Measurements from ENCODE around the gene MEA1.
"Not testable (repeated sequence)": the region's sequence is repeated elsewhere in the genome, so short reads cannot be mapped to it uniquely, and the experiment has no call there.

MEA1 gene

DNA sequence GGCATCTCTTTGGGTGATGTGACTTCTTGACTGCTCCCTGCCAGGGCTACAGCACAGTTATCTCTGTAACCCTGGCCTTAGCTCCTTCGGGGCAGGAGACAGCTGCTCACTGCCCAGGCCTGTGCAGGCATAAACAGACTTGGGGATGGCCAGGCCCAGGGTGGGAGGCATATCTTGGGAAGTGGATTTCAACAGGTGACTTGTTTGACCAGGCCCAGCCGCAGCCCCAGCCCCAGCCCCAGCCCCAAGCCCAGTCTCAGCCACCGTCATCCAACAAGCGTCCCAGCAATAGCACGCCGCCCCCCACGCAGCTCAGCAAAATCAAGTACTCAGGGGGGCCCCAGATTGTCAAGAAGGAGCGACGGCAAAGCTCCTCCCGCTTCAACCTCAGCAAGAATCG is 7.5 kb downstream of the MEA1 start:
- no peak for DNase-seq

DNA sequence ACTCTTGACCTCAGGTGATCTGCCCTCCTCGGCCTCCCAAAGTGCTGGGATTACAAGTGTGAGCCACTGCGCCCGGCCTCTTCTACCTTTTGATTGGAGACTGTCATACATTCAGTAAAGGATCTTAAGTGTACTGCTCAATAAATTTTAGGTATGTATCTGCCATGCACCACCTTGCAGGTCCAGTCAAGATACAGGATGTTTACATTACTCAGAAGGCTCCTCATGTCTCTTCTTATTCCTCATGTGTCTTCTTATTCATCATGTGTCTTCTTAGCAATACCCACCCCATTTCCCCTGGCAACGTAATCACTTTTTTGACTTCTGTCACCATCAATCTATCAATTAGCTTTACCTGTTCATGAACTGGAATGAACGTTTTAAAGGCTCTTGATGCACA is 7.9 kb downstream of the MEA1 start:
- no peak for DNase-seq

DNA sequence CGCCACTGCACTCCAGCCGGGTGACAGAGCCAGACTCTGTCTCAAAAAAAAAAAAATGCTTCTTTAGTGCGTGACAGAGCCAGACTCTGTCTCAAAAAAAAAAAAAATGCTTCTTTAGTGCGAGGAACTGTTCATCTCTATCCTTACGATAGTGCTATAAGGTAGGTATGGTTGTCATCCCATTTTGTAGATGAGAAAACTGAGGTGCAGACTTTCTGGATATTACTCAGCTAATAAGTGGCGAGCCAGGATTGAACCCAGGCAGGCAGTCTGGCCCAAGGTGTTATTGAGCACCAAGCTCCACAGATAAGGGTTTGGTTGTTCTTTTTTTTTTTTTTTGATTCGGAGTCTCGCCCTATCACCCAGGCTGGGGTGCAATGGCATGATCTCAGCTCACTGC is 11.9 kb downstream of the MEA1 start:
- DNase-seq, result no peak

DNA sequence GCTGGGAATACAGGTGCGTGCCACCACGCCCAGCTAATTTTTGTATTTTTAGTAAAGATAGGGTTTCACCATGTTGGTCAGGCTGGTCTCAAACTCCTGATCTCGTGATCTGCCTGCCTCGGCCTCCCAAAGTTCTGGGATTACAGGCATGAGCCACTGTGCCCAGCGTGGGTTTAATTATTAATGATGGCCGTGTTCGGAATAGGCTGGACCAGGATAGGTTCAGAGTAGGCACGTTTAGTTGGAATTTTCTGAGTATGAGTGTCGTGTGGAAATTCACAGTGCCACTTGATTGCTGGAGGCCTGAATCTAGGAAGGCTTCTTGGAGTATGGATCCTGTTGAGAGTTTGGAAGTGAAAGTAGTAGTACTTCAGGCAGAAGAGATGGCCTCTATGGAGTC is 15.5 kb downstream of the MEA1 start:
- DNase-seq, result not testable (repeated sequence)

DNA sequence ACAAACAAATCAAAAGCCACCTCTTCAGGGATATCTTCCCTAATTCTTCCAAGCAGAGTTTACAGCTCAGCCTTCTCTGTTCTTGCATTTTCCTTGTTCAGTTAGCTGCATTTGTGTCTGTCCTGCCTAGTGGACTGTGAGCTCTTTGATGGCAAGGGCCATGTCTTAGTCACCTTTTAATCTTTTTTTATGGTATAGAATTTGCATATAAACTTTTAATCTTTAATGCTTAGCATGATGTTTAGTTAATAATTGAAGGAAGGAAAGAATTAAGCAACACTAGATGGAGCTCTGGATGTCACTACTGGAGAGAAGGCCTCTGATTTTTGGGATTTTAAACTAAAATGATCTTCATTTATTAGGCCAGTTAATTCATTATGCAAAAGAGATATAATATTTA is 17.2 kb downstream of the MEA1 start:
- no peak for DNase-seq

DNA sequence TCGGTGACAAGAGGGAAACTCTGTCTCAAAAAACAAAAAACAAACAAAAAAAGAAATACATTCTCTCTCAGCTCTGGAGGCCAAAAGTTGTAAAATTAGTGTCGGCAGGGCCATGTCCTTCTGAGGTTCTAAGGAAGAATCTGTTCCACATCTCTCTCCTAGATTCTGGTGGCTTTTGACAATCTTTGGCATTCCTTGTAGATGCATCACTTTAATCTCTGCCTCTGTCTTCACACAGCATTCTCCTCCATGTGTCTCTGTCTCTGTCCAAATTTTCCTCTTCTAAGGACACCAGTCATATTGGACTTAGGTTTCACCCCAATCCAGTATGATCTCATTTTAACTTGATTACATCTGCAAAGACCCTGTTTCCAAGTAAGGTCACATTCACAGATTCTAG is 20.3 kb downstream of the MEA1 start:
- no peak for DNase-seq

DNA sequence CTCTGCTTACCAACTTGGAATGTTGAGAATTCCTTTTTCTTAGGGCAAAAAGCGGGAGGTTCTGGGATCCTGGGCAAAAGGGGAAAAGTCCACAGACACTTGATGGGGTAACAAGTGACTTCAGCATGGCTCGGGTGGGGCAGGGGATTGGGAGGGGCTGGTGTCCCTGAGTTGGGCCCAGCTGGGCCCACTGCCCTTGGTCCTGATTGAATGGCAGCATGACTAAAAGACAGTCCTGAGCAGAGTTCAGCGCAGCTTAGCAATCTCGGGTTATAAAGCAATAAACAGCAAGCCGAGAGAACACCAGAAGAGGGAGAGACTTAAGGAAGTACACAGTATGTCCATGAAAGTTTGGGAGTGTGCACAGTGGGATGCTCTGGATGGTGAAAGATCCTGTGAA is 23.8 kb downstream of the MEA1 start:
- no peak for DNase-seq

DNA sequence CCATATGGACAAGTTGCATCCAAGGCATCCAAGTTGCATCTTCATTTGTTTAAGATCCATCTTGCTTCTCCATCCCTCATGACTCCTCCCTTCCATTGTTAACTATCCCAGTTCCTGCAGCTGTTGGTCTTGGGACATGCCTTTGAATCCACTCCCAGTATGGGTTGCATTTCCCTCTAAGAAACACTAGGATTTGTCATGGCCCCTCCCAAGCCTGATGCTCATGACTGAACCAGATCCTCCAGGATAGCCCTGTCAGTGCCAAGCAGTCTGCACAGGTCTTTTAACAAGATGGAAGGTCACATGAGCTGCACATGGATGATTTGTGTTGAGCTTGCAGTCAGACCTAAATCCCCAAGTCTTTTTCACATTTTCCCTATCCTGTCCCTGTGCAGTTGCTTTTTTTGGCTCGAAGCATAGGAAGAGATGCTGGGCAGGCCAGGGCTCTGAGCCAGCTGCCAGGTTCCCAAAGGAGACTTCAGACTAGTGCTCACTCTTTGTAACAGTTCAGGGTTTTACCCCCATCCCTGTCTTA is 25.2 kb downstream of the MEA1 start:
- DNase-seq, result no peak

DNA sequence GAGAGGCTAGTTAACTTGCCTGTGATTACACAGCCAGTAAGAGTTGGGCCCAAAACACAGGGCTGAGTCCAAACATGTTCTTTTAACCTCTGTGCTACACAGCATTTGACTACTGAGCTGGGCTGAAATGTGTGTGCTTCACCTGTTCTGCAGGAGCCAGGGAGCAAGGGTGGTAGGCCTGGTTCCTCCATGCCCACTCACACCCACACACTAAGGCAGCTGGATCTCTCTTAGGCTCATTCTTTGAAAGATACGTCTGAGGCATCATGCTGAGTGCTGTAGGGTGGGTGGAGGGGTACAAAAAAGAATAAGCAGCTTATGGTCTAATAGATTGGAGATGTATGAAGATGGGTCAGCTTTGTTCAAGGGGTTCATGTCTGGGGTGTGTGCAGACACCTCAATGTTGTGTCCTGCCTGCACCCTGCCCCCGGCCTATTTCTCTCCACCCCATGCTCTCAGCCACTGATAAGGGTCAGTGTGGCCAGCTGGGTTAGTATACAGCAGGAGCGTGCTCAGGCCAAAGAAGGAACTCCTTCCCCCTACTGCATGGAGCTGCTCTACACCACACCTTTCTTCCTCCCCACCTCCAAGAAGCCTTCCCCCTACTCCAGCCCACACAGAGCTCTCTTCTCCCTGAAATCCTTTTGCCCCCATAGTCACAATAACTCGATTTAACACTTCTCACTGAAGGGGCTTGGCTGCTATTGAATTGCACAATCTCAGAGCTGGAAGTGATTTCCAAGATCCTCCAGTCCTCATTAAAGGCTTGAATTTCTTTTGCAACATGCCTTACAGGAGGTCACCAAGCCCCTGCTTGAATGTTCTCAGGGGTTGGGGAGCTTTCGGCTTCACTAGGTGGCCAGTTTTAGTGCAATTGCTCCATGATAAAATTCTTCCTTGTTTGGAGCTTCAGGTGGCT is 26.0 kb downstream of the MEA1 start:
- no peak for DNase-seq

DNA sequence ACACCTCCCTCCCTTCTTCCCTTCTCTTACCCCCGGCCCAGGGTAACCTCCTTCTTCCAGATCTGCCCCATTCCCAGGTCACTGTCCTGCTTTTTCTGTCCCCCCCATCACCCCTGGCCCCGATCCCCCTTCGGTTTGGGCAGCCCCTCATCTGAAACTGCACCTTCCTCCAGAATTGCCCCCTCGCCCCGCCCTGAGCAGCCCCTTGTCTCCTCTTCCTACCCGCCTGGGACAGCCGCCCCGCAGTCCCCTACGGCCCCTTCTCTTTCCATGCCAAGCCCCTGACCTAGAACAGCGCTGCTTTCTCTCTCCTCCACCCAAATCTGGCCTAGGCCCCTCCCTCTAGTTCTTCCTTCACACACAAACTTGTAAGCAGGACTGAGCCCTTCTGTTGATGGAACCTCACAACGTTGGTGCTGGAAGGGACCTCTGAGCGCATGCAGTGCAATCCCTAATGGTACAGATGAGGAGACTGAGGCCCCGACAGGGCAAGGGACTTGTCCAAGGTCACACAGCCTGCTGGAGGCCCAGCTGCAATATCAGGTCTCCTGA is 28.7 kb downstream of the MEA1 start:
- DNase-seq, result peak; percentile 14

DNA sequence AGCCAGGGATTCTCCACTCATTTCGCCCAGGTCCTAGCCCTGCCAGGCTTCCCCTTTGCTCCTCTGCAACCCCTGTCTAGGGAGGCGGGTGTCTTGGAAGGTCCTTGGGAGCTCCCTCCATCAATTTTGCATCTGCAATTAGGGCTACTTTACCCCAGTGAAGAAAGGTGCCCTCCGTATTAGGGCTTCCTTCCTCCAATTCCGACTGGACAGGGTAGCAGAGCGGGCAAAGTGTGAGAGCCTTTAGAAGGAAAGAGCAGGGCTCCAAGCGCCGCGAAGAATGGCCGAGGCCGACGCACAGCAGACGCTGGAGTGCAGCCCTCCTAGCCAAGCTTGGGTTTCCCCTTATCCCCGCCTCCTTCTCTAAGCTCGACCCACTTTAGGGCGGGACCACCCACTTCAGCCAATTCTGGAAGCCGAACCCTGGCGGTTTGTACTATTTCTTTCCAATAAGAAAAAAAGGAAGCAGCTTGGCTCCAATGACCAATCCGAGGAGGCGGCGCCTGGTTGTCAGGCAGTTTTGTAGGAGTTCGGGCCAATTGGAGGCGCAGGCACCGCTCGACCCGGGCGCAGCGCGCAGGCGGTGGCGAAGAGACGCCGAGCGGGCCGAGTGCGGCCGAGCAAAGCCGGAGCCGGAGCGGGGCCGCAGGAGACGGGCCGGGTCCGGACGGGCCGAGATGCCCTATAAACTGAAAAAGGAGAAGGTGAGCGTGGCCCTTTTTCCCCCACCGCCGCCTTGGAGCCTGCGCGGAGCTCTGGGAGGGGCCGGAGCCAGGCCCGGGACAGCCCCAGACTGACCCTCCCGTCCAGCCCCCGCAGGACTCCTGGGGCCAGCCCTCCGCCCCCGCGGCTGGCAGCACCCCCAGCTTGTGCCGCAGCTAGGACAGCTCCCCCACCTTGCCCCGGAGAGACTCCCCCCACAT is 29.5 kb downstream of the MEA1 start, which contains the start of gene PPP2R5D:
TSS of gene PPP2R5D (plus strand) at position 570 of the 923 bp plus-strand sequence. CDS start at position 678, 108 bp downstream.
- DNase-seq, result peak; percentile 99

DNA sequence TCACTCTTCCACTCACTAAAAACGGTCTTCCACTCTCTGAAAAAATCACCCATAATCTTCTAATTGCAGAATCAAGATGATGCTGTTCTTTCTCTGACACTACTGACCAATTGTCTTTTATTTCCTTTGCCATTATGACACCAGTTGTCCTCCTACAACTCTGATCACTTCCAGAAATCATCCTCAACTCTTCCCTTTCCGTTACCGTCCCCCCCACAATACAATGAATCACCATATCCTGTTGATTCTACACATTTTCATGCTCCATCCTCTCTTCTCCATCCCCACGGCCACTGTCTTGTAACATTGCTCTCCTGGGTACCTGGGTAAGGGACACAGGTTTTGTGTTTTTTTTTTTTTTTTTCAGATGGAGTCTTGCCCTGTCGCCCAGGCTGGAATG is 31.9 kb downstream of the MEA1 start:
- no peak for DNase-seq

DNA sequence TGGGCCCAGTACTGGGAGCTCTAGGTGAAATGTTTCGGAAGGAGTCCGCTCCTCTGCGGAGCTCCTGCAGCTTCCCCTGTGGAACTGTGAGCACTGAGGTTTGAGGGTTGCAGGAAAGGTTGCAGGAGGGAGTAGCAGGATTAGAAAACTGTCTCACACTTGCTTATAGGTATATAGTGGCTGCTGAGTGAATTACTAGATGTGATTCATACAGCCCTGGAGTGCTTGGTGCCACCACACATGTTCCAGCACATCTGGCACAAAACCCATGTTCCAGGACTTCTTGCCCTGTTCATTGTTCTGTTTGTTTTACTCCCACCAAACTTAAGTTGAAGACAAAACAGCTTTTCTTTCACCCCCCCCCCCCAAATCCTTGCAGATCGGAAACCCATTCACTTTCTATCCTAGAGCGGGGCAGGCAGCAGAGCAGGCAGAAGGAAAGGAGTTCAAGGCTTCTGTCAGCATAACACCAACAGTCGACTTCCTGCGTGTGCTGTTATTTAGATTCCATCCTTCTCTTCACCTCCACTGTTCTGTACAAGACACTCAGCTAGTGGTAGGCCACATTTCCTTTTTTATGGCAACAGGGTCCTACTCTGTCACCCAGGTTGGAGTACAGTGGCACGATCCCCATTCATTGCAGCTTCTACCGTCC is 34.1 kb downstream of the MEA1 start:
- no peak for DNase-seq

DNA sequence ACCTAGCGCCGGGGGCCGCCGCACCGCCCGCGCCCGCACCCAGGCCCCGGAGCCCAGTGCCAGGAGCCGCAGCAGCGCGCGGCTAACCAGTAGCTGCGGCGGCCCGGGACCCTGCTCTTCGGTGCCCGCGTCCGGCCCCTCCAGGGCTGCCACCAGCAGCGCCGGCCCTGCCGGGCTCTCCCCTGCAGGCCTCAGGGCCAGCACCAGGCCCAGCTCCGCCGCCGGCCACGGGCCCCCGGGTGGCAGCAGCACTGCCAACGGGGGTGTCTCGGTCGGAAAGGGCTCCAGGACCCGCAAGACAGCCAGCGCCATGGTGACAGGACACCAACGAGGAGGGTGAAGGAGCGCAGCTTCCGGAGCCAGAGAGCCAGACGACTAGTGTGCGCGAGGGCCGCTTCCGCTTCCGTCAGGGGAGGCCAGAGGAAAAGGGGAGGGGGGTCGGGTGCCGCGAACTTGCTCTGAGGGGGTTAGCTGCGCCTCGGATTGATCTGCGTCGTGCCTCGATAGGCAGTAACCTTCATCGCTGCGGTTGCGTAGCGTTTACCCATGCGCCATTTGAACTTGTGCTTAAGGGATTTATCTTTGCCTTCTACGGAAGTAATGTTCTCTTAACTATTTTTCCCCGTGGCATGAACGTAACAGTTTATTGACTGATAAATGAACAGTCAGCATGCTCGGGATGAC is 34.8 kb downstream of the MEA1 start, which contains the start of gene PEX6:
TSS of gene PEX6 (minus strand) at position 343 of the 684 bp plus-strand sequence. CDS start at position 312, 31 bp downstream.
- peak; percentile 89 for DNase-seq

DNA sequence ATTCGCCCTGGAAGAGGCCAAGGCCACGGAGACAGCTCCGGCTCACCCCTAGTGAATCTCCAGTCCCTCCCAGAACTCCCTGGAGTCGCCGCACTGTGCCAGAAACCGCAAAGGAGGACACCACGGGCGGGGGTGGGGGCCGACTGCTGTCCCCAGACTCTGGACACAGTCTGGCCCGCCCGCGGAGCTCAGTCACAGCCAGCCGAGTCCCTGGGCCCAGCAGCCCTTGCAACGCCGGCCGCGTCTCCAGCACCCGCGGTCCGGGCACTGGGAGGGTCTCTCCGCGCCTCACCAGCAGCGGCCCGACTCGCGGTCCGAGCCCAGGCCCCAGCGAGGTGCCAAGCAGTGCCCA is 35.3 kb downstream of the MEA1 start:
- peak; percentile 22 for DNase-seq

DNA sequence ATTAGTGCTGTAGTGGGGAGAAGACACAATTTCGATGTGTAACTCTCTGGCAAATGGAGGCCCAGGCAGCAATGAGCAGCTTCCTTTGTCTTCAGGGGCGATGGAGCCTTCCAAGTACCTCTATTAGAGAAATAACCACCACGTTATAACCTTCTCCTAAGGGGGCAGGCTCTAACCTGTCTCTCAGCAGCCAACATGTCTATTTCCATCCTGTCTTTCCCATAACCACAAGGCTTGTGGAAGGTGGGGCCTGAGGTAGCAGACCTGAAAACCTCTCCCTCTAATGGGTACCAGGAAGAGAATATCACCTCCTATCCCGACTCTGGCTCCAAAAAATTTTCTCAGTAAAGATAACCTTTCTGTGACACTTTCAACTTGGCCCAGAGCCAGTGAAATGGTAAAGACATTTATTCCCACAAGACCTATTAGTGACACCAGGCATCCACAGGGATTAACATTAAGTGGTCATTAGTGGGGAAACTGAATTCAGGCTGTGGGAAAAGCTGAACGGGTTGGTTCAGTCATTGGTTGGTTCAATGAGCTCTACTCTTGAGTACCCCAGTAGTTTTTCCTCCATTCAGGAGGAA is 38.7 kb downstream of the MEA1 start:
- DNase-seq, result no peak

DNA sequence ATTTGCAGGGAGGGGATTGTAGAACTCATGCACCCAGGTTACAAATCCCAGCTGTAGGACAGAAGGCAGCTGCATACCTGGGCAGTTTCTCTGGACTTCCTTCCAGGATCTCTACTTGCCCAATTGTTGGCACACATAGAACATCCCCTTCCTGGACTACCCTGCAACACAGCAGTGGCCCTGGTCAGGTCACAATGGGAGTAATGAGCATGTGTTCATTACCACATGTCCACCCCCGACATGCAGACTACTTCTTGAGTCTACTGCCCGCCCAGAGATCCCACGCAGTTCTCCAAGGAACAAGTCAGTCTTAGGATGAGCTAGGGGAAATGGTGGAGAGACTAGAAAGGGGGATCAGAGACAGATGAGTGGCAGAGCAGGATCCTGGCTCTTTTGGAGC is 39.8 kb downstream of the MEA1 start:
- DNase-seq, result no peak

DNA sequence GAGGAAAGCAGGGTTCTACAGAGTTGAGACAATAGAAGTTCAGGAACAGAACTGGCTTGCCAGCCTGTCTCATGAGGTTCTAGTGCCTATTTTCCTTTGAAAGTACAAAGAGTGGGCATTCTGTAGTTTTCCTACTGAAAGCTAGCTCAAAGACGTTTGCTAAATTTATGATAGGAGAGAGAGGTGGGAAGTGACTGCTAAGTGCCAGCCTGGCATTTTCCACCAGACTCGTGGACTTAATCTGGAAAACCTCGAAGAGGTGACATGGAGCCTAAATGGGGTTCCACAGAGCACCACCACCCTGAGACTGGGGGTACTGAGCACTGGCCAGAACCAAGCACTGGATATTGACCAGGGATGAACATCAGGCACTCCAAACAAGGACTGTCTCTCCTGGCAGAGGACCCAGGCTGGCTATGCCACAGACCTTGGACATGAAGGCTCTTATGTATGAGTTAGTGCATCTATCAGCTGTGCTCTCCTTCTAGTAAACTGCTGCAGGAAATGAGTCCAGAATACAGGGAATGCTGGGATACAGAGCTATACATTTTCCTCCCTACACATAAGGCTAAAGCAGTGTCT is 41.9 kb downstream of the MEA1 start:
- DNase-seq, result no peak

DNA sequence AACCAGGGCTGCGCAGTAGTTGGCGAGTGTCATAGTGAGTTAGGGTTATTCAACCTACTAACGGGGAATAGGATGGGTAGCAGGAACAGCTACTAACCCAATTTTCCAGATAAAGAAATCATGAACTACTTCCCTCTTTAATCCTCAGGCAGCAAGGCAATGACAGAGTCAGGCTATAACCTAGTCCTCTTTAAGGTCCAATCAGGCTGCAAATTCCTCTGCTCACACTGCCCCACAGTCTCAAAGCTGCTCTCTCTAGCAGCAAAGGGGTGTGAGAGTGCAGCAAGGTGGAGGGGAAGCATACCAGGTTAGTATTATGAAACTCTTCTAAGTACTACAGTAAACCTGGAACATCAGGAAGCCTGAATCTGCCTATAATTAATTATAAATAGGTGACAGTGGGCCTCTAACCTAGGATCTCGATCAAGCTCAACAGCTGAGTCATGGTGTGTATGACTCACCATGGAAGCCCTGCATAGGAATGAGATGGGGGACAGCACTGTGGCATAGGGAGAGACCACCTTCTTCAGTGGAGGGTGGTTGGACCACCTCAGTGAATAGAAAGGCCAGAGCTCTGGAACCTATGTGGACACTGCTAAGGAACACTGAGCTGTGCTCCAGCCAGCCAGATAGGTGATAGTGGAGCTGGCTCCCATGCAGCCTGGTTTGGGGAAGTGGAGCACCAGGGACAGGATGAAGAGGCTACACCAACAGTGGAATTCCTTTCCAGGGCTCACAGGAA is 42.7 kb downstream of the MEA1 start:
- DNase-seq, result no peak

DNA sequence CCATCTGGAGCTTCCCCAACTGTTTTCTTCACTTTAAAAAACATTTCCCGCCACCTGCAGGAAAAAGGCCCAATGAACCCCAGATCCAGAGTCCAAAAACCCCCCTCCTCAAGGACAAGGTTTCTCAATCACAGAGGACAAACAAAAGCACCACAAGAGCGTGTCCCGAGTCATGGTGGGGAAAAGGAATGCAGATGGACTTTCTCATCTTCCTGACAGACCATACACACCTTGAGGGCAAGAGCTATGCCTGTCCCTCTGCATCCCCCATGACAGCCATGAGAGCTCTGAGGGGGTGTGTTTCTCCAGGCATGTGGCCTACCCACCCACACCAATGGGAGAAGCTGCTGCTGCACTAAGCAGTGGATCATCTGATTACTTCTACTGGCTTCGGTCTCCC is 43.8 kb downstream of the MEA1 start:
- no peak for DNase-seq
